Gastroesophageal sphincter (tissue), 3 donors: ENCODE results near the gene TNFRSF13B.
"Not testable (repeated sequence)": the region's sequence is repeated elsewhere in the genome, so short reads cannot be mapped to it uniquely, and the experiment has no call there.

Source experiments
- CTCF ChIP-seq, 4 experiments: fragments of 200-600 bp in 2 of 4; fragments of 450-650 bp in 2 of 4; sonication (generic) in 1 of 4; IDR thresholded peaks; one replicate each; pipeline ENCODE4 v1.5.1; 2017 to 2019; ENCODE audit warnings: antibody characterized with exemption in 4 of 4, mild to moderate bottlenecking in 2 of 4, moderate library complexity in 2 of 4
- EP300 ChIP-seq: sonication (generic); formaldehyde crosslinking; IDR thresholded peaks from one replicate; pipeline ENCODE4 v1.6.1; 2017; ENCODE audit warnings: antibody characterized with exemption, mild to moderate bottlenecking

- not testable (repeated sequence) for TF ChIP-seq CTCF (IDR thresholded peaks at IDR 0.05); EP300
Observed at GRCh38 chr17:16979237-16979823, 7.4 kb upstream of the TNFRSF13B start.
